ENCODE measurements around the gene PKNOX1. TPM values are rescaled to one million over a fixed set of nuclear protein-coding genes. Genes with fewer than 3 reads are reported as not detected.

PKNOX1 gene
- total and polyA plus RNA-seq, 8 donors, result 4.9 to 88.7 (median 15.4) TPM

- H3K27me3 ChIP-seq, result no peaks in the 10 kb centered on the region
- intact Hi-C loops (cut with DNase I; ENCODE audit: low total_unique reads), result loop anchor here (10.0 kb wide), 1 partner anchor 46 kb away; no protein-coding TSS in a partner anchor
- no peaks in the 10 kb centered on the region for H3K9me3 ChIP-seq
- DNase-seq, result no peak
- no peak overlapping the region for H3K27ac ChIP-seq
- H3K4me1 ChIP-seq, result peaks cover 0 to 37% (median 17%) of the 10 kb centered on the region in 4 donors
- 67 to 79% (median 76%) methylated on average over 10 of the region's 10 CpGs for WGBS, 5 donors
- no peak overlapping the region for H3K4me3 ChIP-seq
- peaks cover 0 to 4% (median 2%) of the 10 kb centered on the region in 4 donors for H3K36me3 ChIP-seq
- TF ChIP-seq POLR2AphosphoS5 (IDR thresholded peaks at IDR 0.05), result no peak
- TF ChIP-seq EP300 (IDR thresholded peaks at IDR 0.05), result no peak
- TF ChIP-seq, protein P1, sequence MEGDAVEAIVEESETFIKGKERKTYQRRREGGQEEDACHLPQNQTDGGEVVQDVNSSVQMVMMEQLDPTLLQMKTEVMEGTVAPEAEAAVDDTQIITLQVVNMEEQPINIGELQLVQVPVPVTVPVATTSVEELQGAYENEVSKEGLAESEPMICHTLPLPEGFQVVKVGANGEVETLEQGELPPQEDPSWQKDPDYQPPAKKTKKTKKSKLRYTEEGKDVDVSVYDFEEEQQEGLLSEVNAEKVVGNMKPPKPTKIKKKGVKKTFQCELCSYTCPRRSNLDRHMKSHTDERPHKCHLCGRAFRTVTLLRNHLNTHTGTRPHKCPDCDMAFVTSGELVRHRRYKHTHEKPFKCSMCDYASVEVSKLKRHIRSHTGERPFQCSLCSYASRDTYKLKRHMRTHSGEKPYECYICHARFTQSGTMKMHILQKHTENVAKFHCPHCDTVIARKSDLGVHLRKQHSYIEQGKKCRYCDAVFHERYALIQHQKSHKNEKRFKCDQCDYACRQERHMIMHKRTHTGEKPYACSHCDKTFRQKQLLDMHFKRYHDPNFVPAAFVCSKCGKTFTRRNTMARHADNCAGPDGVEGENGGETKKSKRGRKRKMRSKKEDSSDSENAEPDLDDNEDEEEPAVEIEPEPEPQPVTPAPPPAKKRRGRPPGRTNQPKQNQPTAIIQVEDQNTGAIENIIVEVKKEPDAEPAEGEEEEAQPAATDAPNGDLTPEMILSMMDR (IDR thresholded peaks at IDR 0.05), result no peak
- no peak for TF ChIP-seq POLR2A (IDR thresholded peaks at IDR 0.05)
Observed at GRCh38 chr21:42980312-42981213, 6.2 kb downstream of the PKNOX1 start.

DNA sequence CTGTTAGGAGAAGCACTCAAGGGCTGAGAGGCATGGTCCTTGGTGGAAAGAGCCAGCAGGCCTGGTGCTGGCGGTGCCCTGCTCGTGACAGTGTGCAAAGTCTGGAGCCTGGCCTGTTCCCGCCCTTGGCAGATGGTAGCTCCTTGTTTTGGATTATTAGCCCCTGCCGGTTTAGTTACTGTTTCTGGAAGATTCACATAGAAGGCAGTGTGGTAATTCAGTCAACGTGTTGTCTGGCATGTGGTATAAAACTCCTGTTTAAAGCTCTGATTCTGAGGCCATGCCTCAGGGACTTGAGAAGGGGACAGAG is 6.8 kb downstream of the PKNOX1 start:
- 70 to 90% (median 82%) methylated on average over 5 of the region's 5 CpGs for WGBS, 5 donors

DNA sequence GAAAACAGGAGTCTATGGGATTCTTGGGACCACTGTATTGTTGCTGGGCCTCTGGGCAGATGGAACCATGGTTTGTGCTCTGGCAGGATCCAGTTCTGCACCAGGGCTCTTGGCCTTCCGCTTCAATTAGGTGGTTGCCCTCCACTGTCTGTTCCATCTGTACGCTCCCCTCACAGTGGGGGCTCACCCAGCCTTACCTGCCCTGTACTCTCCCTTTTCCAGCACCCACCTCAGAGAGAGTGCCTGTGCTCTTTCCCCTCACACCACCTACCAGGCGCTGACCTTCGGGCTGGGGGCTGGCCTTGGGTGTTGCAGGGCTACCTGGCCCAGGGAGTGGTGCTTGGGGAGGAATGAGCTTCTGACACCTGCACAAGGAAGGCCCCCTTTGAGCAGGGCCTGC is 7.5 kb downstream of the PKNOX1 start:
- Histone ChIP-seq H3K27ac (no peak overlapping the region), H3K9me3 (no peaks in the 10 kb centered on the region), H3K4me1 (peaks cover 0 to 24% (median 10%) of the 10 kb centered on the region in 4 donors), H3K36me3 (peaks cover 0 to 4% (median 2%) of the 10 kb centered on the region in 4 donors), H3K4me3 (no peak overlapping the region), H3K27me3 (no peaks in the 10 kb centered on the region)
- 83 to 100% (median 99%) methylated on average over 4 of the region's 4 CpGs for WGBS, 5 donors
- TF ChIP-seq POLR2AphosphoS5 (IDR thresholded peaks at IDR 0.05), result no peak
- DNase-seq, result no peak
- intact Hi-C loops (cut with DNase I; ENCODE audit: low total_unique reads), result loop anchor here (10.0 kb wide), 1 partner anchor 47 kb away; no protein-coding TSS in a partner anchor

More for the DNA sequence above, 6.8 kb downstream of the PKNOX1 start:
- H3K9me3 ChIP-seq, result no peaks in the 10 kb centered on the region
- H3K36me3 ChIP-seq, result peaks cover 0 to 4% (median 2%) of the 10 kb centered on the region in 4 donors
- H3K27me3 ChIP-seq, result no peaks in the 10 kb centered on the region
- no peak for DNase-seq
- TF ChIP-seq EP300 (IDR thresholded peaks at IDR 0.05), result no peak
- no peak for TF ChIP-seq POLR2A (IDR thresholded peaks at IDR 0.05)
- TF ChIP-seq POLR2AphosphoS5 (IDR thresholded peaks at IDR 0.05), result no peak
- TF ChIP-seq, protein P1 (IDR thresholded peaks at IDR 0.05), result no peak
- peaks cover 0 to 30% (median 12%) of the 10 kb centered on the region in 4 donors for H3K4me1 ChIP-seq
- no peak overlapping the region for H3K27ac ChIP-seq
- no peak overlapping the region for H3K4me3 ChIP-seq
- intact Hi-C loops (cut with DNase I; ENCODE audit: low total_unique reads), result loop anchor here (10.0 kb wide), 1 partner anchor 46 kb away; no protein-coding TSS in a partner anchor

- no peak for TF ChIP-seq POLR2A (IDR thresholded peaks at IDR 0.05)
- TF ChIP-seq, protein P1 (IDR thresholded peaks at IDR 0.05), result no peak
- TF ChIP-seq EP300 (IDR thresholded peaks at IDR 0.05), result no peak
- no peak for TF ChIP-seq POLR2AphosphoS5 (IDR thresholded peaks at IDR 0.05)
- intact Hi-C loops (cut with DNase I; ENCODE audit: low total_unique reads), result loop anchor here (10.0 kb wide), 1 partner anchor 48 kb away; no protein-coding TSS in a partner anchor
- no peak for DNase-seq
- H3K27ac ChIP-seq, result no peak overlapping the region
- peaks cover 0 to 4% (median 2%) of the 10 kb centered on the region in 4 donors for H3K36me3 ChIP-seq
- H3K9me3 ChIP-seq, result no peaks in the 10 kb centered on the region
- WGBS, 5 donors, result 72 to 87% (median 79%) methylated on average over 2 of the region's 2 CpGs
- H3K27me3 ChIP-seq, result no peaks in the 10 kb centered on the region
- H3K4me3 ChIP-seq, result no peak overlapping the region
- H3K4me1 ChIP-seq, result peaks cover 0 to 21% (median 10%) of the 10 kb centered on the region in 4 donors
Observed at GRCh38 chr21:42983103-42983502, 8.7 kb downstream of the PKNOX1 start.
